ENCODE results near the gene MCHR1. TPM values are rescaled to one million over a fixed set of nuclear protein-coding genes. Genes with fewer than 3 reads are reported as not detected.

MCHR1 gene
- total RNA-seq, 1 donor from 2014 or later = 0.19 TPM

DNA sequence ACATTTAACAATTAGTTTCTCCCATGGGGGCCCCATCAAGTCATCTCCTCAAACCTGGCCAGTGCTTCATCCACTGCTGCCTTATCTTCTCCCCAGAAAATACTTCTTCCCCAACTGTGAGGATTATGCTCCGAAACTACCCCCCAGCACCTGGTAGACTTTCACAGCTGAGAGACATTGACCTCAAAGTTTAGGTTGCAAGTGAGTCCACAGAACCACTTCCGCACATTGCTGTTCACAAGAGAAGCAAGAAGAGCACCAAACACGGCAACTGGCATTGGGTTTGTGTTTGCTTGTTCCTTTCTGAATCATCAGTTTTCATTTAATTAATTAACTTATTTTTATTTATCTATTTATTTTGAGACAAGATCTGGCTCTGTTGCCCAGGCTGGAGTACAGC lies 6.1 kb downstream of the MCHR1 start:
- TF ChIP-seq, protein P1, sequence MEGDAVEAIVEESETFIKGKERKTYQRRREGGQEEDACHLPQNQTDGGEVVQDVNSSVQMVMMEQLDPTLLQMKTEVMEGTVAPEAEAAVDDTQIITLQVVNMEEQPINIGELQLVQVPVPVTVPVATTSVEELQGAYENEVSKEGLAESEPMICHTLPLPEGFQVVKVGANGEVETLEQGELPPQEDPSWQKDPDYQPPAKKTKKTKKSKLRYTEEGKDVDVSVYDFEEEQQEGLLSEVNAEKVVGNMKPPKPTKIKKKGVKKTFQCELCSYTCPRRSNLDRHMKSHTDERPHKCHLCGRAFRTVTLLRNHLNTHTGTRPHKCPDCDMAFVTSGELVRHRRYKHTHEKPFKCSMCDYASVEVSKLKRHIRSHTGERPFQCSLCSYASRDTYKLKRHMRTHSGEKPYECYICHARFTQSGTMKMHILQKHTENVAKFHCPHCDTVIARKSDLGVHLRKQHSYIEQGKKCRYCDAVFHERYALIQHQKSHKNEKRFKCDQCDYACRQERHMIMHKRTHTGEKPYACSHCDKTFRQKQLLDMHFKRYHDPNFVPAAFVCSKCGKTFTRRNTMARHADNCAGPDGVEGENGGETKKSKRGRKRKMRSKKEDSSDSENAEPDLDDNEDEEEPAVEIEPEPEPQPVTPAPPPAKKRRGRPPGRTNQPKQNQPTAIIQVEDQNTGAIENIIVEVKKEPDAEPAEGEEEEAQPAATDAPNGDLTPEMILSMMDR (IDR thresholded peaks at IDR 0.05; ENCODE audit: unreplicated experiment) = no peak
- Mint-ChIP-seq H3K9me3 (ENCODE audit: low read depth) (no peaks in the 10 kb centered on the region), H3K27ac (no peak overlapping the region), H3K27me3 (peaks cover 38% of the 10 kb centered on the region), H3K36me3 (ENCODE audit: insufficient read depth) (no peaks in the 10 kb centered on the region), H3K4me1 (ENCODE audit: low read depth) (no peaks in the 10 kb centered on the region), H3K4me3 (ENCODE audit: low read depth) (no peak overlapping the region)
- no peak for DNase-seq (ENCODE audit: low spot score, unreplicated experiment)

DNA sequence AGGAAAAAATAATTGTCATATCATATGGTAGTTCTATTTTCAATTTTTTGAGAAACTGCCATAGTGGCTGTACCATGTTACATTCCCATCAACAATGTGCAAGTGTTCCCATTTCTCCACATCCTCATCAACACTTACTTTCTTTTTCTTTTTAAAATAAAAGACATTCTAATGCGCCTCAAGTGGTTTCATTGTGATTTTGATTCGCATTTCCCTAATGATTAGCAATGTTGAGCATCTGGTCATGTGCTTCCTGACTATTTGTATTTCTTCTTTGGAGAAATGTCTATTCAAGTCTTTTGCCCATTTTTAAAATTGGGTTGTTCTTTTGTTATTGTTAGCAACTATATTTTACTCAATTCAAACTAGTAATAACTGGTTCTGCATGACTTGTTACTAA lies 8.4 kb downstream of the MCHR1 start:
- H3K4me3 Mint-ChIP-seq (ENCODE audit: low read depth) = no peak overlapping the region
- H3K27me3 Mint-ChIP-seq = peaks cover 23% of the 10 kb centered on the region
- TF ChIP-seq, protein P1 (IDR thresholded peaks at IDR 0.05; ENCODE audit: unreplicated experiment) = no peak
- no peak for DNase-seq (ENCODE audit: low spot score, unreplicated experiment)
- H3K9me3 Mint-ChIP-seq (ENCODE audit: low read depth) = no peaks in the 10 kb centered on the region
- H3K27ac Mint-ChIP-seq = no peak overlapping the region
- H3K36me3 Mint-ChIP-seq (ENCODE audit: insufficient read depth) = no peaks in the 10 kb centered on the region
- no peaks in the 10 kb centered on the region for H3K4me1 Mint-ChIP-seq (ENCODE audit: low read depth)

DNA sequence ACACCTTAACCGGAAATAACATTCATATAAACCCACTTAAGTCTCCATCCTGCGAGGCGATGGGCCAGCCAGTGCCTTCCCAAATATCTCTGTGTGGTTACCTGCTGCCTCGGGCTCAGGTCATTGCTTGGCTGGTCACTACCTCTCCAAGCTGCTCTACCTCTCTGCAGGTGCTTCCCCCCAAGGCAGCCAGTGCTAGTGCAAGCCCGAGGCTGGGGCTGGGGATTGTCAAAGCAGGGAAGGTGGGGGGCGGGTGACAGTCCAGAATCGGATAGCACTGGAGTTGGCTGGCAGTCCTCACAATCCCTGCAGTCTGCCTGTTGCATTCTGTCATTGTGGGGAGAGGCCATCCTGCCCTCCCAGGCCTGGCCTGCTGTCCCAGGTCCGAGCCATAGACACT lies 11.1 kb downstream of the MCHR1 start:
- no peak overlapping the region for H3K4me3 Mint-ChIP-seq (ENCODE audit: low read depth)
- no peak overlapping the region for H3K27ac Mint-ChIP-seq
- no peaks in the 10 kb centered on the region for H3K9me3 Mint-ChIP-seq (ENCODE audit: low read depth)
- peaks cover 23% of the 10 kb centered on the region for H3K27me3 Mint-ChIP-seq
- H3K36me3 Mint-ChIP-seq (ENCODE audit: insufficient read depth) = no peaks in the 10 kb centered on the region
- no peaks in the 10 kb centered on the region for H3K4me1 Mint-ChIP-seq (ENCODE audit: low read depth)
- TF ChIP-seq, protein P1 (IDR thresholded peaks at IDR 0.05; ENCODE audit: unreplicated experiment) = no peak
- DNase-seq (ENCODE audit: low spot score, unreplicated experiment) = no peak

DNA sequence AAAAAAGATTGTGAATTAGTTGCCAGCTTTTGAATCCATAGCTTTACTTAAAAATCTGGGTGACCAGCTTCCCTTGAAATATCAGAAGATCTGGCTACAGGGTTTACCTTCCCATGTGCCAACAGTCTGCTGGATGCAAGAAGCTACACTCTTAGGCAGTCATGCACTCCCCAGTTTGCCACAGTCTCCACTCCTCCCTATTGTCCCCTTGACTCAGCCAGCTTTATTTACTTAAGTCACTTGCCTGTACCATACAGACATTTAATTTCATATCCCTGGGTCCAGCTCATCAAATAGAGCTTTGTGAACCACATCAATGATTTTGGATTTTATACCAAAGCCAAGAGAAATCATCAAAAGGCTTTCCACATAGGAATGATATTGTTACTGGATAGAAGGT lies 12.2 kb downstream of the MCHR1 start:
- DNase-seq (ENCODE audit: low spot score, unreplicated experiment) = no peak
- no peaks in the 10 kb centered on the region for H3K36me3 Mint-ChIP-seq (ENCODE audit: insufficient read depth)
- H3K4me1 Mint-ChIP-seq (ENCODE audit: low read depth) = no peaks in the 10 kb centered on the region
- H3K27me3 Mint-ChIP-seq = peaks cover 21% of the 10 kb centered on the region
- H3K9me3 Mint-ChIP-seq (ENCODE audit: low read depth) = no peaks in the 10 kb centered on the region
- TF ChIP-seq, protein P1 (IDR thresholded peaks at IDR 0.05; ENCODE audit: unreplicated experiment) = no peak
- H3K27ac Mint-ChIP-seq = no peak overlapping the region
- H3K4me3 Mint-ChIP-seq (ENCODE audit: low read depth) = no peak overlapping the region

DNA sequence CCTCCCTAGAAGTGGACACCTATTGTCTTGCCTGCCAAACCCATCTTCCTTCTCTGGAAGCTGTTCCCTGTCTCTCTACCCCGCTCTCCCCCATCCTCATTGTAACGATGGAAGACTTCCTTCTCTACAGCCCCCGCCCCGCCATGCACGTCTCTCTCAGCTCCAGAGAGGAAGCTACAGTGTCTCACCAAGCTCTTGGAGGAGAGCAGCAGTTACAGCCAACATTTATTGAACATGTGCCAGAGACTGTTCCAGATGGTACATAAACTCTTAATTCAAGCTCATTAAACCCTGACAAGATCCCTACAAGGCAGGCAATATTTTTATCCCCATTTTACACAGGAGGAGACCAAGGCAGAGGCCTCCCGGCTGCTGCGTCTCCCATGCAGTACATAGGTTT lies 15.1 kb downstream of the MCHR1 start:
- H3K27me3 Mint-ChIP-seq = peaks cover 22% of the 10 kb centered on the region
- no peaks in the 10 kb centered on the region for H3K9me3 Mint-ChIP-seq (ENCODE audit: low read depth)
- peak overlapping the region; percentile 73 for H3K27ac Mint-ChIP-seq
- no peaks in the 10 kb centered on the region for H3K36me3 Mint-ChIP-seq (ENCODE audit: insufficient read depth)
- no peak overlapping the region for H3K4me3 Mint-ChIP-seq (ENCODE audit: low read depth)
- H3K4me1 Mint-ChIP-seq (ENCODE audit: low read depth) = no peaks in the 10 kb centered on the region
- TF ChIP-seq, protein P1 (IDR thresholded peaks at IDR 0.05; ENCODE audit: unreplicated experiment) = no peak
- DNase-seq (ENCODE audit: low spot score, unreplicated experiment) = no peak

Data from progenitor cell of endocrine pancreas (in vitro differentiated cells).